Panc1 (cell line): Measurements from ENCODE around the gene CREB3L2.

Experiments used
- CTCF ChIP-seq: fragments of 450-650 bp; IDR thresholded peaks from 2 replicates; pipeline ENCODE4 v1.5.1; 2017; ENCODE audit warnings: mild to moderate bottlenecking
- POLR2AphosphoS5 ChIP-seq: IDR thresholded peaks from 2 replicates; pipeline ENCODE4 v1.6.1; 2012; ENCODE audit warnings: mild to moderate bottlenecking, low read depth, low read length, moderate library complexity
- REST ChIP-seq, 2 experiments: IDR thresholded peaks; 2 replicates each; pipeline ENCODE4 v1.6.1; 2011 to 2012; ENCODE audit warnings: low read depth in 2 of 2, control low read depth in 1 of 2, low read length in 1 of 2, mild to moderate bottlenecking in 1 of 2, moderate library complexity in 1 of 2; ENCODE audit not compliant: insufficient read depth in 1 of 2
- SIN3A ChIP-seq: IDR thresholded peaks from 2 replicates; pipeline ENCODE4 v1.6.1; 2012; ENCODE audit warnings: low read depth, mild to moderate bottlenecking, low read length, moderate library complexity, borderline replicate concordance; ENCODE audit not compliant: insufficient read depth
- TCF7L2 ChIP-seq: IDR thresholded peaks from 2 replicates; pipeline ENCODE4 v1.6.1; 2011; ENCODE audit warnings: mild to moderate bottlenecking, low read depth, low read length, inconsistent platforms

GRCh38 chr7:138009350-138009653 is 7.4 kb upstream of the CREB3L2 start:
- TF ChIP-seq CTCF: no peak
- no peak for TF ChIP-seq TCF7L2
- TF ChIP-seq POLR2AphosphoS5: no peak
- no peak for TF ChIP-seq REST (IDR thresholded peaks at IDR 0.05; ENCODE audit: insufficient read depth in 1 of 2, low read depth in 2 of 2, low read length in 1 of 2)
- TF ChIP-seq SIN3A: no peak
